GM12872 (cell line): ENCODE measurements around the gene TFCP2L1.
A peak's percentile ranks its signal among the peaks of the same experiment; 100 is the strongest.

Source experiments
- CTCF ChIP-seq: IDR thresholded peaks from 3 replicates; pipeline ENCODE4 v1.5.1; 2011; ENCODE audit warnings: low read depth, mild to moderate bottlenecking, low read length, moderate library complexity; ENCODE audit not compliant: insufficient read depth

The TFCP2L1 gene

GRCh38 chr2:121303531-121304263 lies 18.7 kb upstream of the TFCP2L1 start:
- TF ChIP-seq CTCF = no peak

- no peak for TF ChIP-seq CTCF
Measured at GRCh38 chr2:121298476-121298875, 13.5 kb upstream of the TFCP2L1 start.

- TF ChIP-seq CTCF = peak; percentile 80
Measured at GRCh38 chr2:121297217-121297830, 12.3 kb upstream of the TFCP2L1 start.

- TF ChIP-seq CTCF = no peak
Measured at GRCh38 chr2:121295911-121296650, 11.1 kb upstream of the TFCP2L1 start.

- TF ChIP-seq CTCF = no peak
Measured at GRCh38 chr2:121294881-121295840, 10.2 kb upstream of the TFCP2L1 start.

GRCh38 chr2:121293450-121294325 lies 8.7 kb upstream of the TFCP2L1 start:
- TF ChIP-seq CTCF = no peak
